GM19023 (cell line): ENCODE results near the gene GCFC2.

Experiments
- ATAC-seq: cut with Tn5 transposase; IDR thresholded peaks from one replicate; pipeline ENCODE4 v1.9.1; 2021; ENCODE audit warnings: mild to moderate bottlenecking, moderate library complexity; ENCODE audit not compliant: unreplicated experiment

Gene GCFC2

DNA sequence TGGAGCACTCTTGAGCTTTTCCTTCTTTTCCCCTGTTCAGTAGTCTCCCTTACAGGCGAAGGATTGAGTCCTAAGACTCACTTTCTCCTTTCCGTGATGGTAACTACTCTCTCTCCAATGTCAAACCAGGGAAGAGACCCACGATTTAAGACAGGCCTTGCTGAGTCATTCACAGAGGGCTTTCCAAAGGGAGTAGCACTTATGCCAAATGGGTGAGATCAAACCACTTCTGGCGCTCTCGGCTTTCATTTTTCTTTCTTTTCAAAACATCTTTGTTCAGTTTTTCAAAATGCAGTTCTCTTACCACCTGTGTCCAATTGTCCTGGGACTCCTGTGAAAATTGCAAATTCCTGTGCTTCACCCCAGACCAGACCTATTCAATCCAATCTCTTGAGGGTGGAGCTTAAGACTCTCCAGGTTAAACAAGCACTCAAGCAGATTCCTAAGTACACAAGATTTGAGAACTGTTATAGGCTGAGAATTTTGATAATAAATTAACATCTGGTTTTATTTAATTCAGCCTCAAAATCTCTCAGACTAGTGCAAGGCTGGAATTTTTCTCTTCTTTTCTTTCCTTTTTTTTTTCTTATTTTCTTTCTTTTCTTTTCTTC lies 78.5 kb downstream of the GCFC2 start:
- ATAC-seq = no peak

GRCh38 chr2:75627902-75628504 lies 82.7 kb downstream of the GCFC2 start:
- peak; percentile 94 for ATAC-seq

DNA sequence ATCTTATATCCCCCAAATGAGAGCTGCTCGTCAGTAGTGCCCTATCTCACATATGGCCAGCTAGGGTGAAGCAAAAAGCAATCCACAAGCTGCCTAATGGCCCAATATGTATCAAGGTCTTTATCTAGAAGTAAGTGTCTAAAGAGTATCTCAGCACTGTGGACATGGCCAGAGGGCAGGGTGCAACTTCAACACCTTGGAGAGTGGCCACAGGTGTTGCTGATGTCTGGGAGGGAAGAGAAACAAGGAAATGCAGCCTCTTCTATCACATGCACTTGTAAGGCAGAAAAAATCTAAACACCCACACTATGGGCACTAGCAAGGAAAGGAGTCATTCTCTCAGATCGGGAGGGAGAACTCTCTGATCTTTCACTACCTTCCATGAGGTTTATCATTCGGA lies 87.8 kb downstream of the GCFC2 start:
- no peak for ATAC-seq

GRCh38 chr2:75622500-75622899 lies 88.2 kb downstream of the GCFC2 start:
- ATAC-seq = no peak

DNA sequence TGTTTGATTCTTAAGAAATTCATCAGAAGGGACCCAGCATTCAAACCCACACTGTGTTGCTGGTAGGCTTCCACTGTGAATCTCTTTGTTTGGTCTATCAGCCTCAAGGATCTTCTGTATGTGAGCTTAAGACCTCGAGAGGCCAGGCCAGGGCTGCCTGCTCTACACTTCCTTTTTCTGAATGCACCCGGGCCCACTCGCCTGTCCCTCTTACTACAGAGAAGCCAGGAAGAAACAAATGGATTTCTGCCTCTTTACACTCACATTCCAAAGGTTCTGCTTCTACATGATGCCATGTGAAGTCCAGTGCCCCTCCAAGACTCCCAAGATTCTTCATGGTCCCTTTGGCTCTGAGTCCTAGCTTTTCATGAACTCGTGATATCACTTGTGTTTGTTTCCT lies 89.5 kb downstream of the GCFC2 start:
- ATAC-seq = no peak

DNA sequence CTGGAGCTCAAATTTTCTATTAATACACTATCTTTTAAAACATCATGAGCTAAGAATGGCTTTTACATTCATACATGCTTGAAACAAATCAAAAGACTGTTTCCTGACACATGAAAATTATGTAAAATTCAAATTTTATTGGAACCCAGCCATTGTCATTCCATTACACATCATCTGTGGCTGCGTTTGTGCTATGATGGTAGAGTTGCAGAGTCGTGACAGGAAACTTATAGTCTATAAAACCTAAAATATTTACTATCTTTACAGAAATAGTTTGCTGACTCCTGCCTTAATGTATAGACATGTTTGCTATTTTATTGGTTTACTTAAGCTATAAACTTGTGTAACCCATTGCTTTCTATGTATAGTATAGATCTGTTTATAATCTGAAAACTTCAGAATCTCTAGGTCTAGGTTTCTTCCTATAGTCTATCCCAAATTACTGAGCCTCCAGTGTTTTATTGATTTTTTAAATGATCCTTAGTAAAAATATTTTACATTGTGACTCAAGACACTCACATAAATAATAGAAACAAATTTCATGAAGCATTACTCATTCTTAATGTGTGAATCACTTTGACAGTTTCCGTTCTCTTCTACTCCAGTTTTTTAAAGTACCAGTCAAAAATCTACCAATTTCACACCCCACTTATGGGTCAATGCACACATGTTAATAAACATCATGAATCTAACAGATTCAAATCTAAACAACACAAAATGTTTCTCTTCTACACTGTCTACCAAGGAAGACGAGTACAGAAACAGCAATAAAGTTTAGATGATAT lies 90.6 kb downstream of the GCFC2 start:
- ATAC-seq = no peak

GRCh38 chr2:75616933-75617332 lies 93.8 kb downstream of the GCFC2 start:
- no peak for ATAC-seq

- no peak for ATAC-seq
Observed at GRCh38 chr2:75616406-75616805, 94.3 kb downstream of the GCFC2 start.

GRCh38 chr2:75614162-75614651 lies 96.5 kb downstream of the GCFC2 start:
- no peak for ATAC-seq

- no peak for ATAC-seq
Observed at GRCh38 chr2:75612862-75613243, 97.9 kb downstream of the GCFC2 start.
